GM12875 (cell line): ENCODE results near the gene NEURL2.

ENCODE experiments used
- H3K4me3 ChIP-seq: one replicate; pipeline ENCODE4 v1.5.1; 2011; ENCODE audit warnings: low read depth, low read length, control low read depth
- TF ChIP-seq, protein P1 (sequence below): IDR thresholded peaks from 2 replicates; pipeline ENCODE4 v1.5.1; 2011; ENCODE audit warnings: low read depth, mild to moderate bottlenecking, control low read depth, inconsistent platforms, low read length, moderate library complexity, borderline replicate concordance; ENCODE audit not compliant: insufficient read depth

The NEURL2 gene, protein sequence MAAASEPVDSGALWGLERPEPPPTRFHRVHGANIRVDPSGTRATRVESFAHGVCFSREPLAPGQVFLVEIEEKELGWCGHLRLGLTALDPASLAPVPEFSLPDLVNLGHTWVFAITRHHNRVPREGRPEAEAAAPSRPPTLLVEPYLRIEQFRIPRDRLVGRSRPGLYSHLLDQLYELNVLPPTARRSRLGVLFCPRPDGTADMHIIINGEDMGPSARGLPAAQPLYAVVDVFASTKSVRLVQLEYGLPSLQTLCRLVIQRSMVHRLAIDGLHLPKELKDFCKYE

DNA sequence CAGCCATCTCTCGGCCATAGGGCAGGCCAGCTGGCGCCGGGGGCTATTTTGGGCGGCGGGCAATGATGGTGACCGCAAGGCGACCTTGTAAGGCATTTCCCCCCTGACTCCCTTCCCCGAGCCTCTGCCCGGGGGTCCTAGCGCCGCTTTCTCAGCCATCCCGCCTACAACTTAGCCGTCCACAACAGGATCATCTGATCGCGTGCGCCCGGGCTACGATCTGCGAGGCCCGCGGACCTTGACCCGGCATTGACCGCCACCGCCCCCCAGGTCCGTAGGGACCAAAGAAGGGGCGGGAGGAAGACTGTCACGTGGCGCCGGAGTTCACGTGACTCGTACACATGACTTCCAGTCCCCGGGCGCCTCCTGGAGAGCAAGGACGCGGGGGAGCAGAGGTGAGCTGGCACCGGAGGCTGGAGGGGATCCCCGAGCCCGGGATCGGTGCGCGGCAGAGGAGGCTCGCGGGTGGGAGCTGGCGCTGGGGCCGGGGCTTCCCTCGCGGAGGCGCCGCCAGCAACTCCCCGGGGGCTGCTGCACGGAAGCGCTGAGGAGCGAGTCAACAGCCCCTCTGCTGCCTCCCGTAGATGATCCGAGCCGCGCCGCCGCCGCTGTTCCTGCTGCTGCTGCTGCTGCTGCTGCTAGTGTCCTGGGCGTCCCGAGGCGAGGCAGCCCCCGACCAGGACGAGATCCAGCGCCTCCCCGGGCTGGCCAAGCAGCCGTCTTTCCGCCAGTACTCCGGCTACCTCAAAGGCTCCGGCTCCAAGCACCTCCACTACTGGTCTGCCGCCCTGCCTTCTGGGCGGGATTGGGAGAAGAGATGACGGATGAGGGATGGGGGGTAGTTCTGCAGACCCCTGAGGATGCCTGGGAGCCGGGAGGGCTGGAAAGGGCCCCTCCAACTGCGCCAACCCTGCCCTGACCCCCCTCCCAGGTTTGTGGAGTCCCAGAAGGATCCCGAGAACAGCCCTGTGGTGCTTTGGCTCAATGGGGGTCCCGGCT lies at the start of gene NEURL2, which contains the start of gene CTSA:
Gene NEURL2, minus strand, starts transcription at position 224 of the 999 bp plus-strand sequence. Its CDS starts 217 bp downstream, at position 7.
Gene CTSA, plus strand, starts transcription at position 351 of the 999 bp plus-strand sequence. Its CDS starts 234 bp downstream, at position 585.
- TF ChIP-seq, protein P1, sequence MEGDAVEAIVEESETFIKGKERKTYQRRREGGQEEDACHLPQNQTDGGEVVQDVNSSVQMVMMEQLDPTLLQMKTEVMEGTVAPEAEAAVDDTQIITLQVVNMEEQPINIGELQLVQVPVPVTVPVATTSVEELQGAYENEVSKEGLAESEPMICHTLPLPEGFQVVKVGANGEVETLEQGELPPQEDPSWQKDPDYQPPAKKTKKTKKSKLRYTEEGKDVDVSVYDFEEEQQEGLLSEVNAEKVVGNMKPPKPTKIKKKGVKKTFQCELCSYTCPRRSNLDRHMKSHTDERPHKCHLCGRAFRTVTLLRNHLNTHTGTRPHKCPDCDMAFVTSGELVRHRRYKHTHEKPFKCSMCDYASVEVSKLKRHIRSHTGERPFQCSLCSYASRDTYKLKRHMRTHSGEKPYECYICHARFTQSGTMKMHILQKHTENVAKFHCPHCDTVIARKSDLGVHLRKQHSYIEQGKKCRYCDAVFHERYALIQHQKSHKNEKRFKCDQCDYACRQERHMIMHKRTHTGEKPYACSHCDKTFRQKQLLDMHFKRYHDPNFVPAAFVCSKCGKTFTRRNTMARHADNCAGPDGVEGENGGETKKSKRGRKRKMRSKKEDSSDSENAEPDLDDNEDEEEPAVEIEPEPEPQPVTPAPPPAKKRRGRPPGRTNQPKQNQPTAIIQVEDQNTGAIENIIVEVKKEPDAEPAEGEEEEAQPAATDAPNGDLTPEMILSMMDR = no peak
- H3K4me3 ChIP-seq = peak within 1 kb of the TSS; percentile 84

DNA sequence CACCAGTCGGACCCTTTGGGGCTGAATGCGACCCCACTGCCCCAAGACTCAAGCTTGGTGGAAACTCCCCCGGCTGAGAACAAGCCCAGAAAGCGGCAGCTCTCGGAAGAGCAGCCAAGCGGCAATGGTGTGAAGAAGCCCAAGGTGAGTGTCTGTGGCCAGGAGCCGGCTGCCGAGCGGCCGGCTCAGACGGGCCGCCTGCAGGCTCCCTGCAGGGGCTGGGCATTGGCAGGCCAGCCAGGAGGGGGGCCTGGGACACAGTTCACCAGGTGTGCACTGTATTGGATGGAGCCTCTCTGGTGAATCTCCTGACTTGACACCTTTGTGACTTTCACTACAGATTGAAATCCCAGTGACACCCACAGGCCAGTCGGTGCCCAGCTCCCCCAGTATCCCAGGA lies 49.5 kb upstream of the NEURL2 start:
- H3K4me3 ChIP-seq = no peak overlapping the region
- TF ChIP-seq, protein P1 = no peak

DNA sequence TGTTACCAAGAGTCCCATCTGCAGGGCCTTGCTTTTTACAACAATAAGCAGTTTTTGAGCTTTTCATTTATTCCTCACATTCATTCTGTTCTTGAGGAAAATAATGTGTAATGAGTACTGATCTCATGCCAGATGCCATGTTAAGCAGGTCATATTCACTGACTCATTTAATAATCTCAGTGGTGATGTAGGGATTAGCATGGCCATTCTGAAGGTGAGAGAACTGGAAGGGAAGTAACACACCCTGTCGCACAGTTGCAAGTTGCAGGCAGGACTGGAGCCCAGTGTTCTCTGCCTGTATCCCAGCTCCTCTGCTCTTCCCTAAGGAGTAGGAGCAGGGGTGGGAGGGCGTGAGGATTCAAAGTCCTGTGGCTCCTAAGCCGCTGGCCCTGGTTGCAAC lies 49.0 kb upstream of the NEURL2 start:
- TF ChIP-seq, protein P1 = no peak
- H3K4me3 ChIP-seq = no peak overlapping the region

DNA sequence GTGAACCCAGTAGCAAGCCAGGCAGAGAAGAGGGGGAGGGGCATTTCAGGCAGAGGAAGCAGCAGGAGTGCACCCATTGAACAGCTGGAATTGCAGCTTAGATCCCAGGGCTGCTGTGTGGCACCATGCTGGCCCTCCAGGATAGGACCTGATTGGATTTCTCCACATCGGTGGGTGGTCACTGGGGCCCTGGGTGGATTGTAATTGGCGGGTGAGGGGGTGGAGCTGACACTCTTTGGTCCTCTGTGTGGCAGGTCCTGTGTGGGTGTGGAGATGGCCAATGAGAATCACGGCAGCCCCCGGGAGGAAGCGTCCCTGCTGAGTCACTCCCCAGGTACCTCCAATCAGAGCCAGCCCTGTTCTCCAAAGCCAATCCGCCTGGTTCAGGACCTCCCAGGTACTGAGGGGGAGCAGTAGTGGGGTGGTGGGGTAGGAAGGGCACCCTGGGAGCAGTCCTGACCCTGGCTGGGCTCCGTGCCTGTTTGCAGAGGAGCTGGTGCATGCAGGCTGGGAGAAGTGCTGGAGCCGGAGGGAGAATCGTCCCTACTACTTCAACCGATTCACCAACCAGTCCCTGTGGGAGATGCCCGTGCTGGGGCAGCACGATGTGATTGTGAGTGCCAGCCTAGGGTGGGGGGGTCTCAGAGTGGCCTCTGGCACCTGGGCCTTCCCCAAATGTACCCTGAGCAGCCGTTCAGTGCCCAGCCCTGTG lies 47.9 kb upstream of the NEURL2 start:
- TF ChIP-seq, protein P1 = no peak
- H3K4me3 ChIP-seq = no peak overlapping the region

DNA sequence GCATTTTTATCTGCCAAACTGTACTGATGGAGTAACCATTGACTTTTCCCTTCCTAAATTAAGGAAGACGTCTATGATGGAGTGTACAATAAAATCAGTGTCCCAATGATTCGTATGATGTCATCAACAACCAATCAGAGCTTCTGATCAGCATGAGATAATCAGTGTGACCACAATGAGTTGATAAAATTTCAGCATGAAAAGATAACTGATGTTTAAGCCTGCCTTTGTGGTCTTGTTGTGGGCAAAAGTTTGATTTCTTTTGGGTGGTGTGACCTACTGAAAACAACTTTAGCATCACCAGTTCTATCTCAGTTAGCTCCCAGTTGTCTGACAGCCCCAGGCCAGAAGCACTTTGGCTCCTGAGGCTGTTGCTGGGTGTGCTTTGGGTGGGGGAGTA lies 46.8 kb upstream of the NEURL2 start:
- TF ChIP-seq, protein P1 = no peak
- no peak overlapping the region for H3K4me3 ChIP-seq

DNA sequence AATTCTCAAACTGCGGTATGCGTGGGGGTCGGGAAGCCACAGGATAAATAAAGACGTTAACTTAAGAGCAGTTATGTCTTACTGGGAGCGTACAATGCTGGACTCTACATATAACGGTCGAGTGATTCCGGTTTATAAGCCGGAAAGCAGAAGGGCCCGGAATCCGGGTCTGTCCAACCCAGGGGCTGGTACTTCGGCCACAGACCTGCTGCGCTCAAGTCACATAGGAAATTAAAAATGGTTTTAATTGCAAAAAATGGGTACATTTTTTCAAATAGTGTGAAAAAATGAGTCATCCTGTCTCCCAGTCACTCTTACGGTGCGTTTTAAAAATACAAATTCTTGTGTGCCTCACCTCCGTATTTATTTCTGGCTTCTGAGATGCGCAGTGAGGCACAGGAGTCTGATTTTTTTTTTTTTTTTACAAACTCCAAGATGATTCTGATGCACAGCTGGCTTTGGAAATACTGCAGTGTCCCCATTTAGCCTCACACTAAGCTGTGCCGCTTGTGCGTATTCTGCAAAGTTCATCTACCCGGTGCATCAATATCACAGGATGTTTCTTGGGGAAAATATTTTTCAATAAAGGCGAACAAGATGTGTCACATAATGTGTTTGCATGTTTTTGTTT lies 44.5 kb upstream of the NEURL2 start:
- peak overlapping the region; percentile 47 for H3K4me3 ChIP-seq
- TF ChIP-seq, protein P1 = no peak
